SIG-M5 treated with dmso at 0.1 percent for 504 hours (cell line): ENCODE data around the gene CAP2.

Source experiments
- DNase-seq: peaks from one replicate; lab custom pipeline; 2025; ENCODE audit not compliant: unreplicated experiment; lab: John Stamatoyannopoulos, UW

CAP2 gene, protein sequence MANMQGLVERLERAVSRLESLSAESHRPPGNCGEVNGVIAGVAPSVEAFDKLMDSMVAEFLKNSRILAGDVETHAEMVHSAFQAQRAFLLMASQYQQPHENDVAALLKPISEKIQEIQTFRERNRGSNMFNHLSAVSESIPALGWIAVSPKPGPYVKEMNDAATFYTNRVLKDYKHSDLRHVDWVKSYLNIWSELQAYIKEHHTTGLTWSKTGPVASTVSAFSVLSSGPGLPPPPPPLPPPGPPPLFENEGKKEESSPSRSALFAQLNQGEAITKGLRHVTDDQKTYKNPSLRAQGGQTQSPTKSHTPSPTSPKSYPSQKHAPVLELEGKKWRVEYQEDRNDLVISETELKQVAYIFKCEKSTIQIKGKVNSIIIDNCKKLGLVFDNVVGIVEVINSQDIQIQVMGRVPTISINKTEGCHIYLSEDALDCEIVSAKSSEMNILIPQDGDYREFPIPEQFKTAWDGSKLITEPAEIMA

GRCh38 chr6:17392978-17393891 lies at the start of gene CAP2:
CAP2 (plus strand) TSS chr6:17393595; CDS start chr6:17421556, 27,961 bp downstream.
- no peak for DNase-seq

GRCh38 chr6:17347012-17347411 lies 46.4 kb upstream of the CAP2 start:
- no peak for DNase-seq

DNA sequence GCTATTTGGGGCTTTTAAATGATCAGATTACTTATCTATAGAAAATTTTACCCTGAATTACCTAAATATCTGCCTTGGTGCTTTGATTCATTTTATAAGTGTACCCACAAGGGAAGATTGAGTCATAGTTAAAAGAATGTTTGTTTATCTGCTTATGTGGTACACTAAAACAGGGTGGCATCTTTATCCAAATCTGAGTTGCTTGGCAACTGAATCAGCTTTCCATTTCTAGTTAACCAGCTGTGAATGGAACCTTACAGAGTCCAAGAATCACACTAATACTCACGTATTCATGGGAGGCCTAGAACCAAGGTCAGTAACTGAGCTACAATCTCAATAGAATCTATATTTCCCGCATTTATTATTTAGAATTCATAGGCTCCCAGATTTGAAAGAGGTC lies 44.0 kb upstream of the CAP2 start:
- no peak for DNase-seq

DNA sequence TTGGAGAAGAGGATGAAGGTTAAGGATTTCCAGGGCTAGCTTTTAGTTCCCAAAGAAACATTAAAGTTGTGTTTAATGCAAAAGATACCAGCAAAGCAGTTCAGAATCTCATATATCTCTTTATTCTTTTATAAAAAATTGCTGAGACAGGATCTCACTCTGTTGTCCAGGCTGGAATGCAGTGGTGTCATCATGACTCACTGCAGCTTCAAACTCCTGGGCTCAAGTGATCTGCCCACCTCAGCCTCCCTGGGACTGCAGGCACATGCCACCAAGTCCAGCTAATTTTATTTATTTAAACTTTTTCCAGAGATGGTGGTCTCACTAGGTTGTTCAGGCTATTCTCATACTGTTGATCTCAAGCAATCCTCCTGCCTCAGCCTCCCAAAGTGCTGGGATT lies 41.1 kb upstream of the CAP2 start:
- no peak for DNase-seq

- no peak for DNase-seq
Measured at GRCh38 chr6:17353440-17354175, 39.8 kb upstream of the CAP2 start.

DNA sequence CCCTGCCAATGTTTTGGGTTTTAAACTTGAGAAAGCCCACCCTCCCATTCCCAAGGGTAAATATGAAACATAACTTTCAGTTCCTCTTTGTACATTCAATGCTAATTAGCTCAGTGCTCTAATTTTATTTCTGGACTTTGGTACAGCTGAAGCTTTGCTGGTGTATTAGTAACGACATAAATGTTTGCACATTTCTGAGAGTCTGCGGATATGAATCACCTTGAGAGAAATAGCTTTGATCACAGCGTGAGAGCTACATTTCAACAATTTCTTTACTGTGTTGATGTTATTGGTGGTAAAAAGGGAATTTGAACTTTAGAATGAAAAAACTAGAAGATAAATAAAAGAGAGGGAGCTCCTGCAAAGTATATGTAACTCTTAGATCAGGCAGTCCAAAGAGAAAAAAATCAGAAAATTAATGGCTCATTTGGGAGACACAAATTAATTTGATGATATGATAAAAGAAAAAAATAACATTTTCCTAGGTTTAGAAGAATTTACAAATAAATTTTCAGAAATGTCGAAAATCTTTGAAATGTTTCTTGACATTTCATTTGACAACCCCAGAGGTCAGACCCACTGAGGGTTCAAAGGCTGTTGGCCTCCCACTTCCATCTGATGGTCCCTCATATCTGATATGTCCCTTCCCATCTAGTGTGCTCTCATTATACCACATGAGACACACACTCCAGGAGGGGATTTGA lies 38.5 kb upstream of the CAP2 start:
- no peak for DNase-seq

GRCh38 chr6:17355404-17355774 lies 38.0 kb upstream of the CAP2 start:
- no peak for DNase-seq

- DNase-seq = no peak
Measured at GRCh38 chr6:17358515-17358914, 34.9 kb upstream of the CAP2 start.

DNA sequence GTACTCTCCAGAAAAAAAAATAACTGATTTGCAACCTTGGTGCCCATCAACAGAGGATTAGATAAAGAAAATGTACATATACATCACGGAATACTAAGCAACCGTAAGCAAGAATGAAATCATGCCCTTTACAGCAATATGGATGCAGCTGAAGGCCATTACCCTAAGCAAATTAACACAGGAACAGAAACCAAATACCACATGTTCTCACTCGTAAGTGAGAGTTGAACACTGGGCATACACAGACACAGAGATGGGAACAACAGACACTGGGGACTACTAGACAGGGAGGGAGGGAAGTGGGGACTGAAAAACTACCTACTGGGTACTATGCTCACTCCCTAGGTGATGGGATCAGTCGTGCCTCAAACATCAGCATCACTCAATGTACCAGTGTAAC lies 32.8 kb upstream of the CAP2 start:
- no peak for DNase-seq

DNA sequence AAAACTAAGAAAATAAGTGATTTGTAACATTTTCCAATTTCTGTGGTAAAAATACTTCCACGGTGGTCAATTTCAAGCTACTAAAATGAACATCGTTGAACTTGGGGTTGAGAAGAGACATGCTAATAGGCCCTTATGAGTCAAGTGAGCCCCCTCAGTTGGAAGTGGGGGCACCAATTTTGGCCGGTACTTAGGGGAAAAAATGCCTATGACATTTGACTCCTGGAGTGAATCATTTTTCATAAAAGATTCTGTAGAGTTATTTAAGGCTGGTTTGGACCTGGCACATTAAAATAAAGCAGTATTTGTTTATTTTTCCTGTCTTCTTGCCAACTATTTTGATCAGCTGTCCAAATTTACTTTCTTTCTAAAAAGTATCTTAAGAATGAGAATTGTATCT lies 32.4 kb upstream of the CAP2 start:
- DNase-seq = no peak

DNA sequence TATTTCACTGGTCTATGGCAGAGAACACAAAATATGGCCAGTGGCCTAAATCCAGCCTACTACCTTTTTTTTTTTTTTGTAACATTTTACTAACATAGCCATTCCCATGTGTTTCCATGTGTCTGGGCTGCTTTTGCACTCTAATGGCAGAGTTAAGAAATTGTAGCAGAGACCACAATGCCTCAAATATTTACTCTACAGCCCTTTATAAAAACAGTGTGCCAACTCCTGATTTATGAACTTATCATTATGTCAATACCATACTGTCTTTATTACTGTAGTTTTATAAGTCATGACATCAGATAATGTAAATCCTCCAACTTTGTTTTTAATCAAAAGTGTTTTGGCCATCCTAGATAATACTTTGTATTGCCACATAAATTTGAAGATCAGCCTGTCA lies 27.4 kb upstream of the CAP2 start:
- DNase-seq = no peak

DNA sequence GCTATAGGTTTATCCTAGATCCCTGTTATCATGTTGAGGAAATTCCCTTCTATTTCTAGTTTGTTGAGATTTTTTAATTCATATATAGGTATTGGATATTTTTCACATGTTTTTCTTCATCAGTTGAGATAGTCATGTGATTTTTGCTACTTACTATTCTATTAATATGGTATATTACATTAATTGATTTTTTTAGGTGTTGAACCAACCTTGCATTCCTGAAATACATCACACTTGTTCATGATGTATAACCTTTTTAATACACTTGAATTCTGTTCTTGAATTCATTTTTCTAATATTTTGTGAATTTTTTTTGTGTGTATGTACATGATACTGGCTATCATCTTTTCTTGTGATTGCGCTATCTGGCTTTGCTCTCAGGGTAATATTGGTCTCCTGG lies 25.5 kb upstream of the CAP2 start:
- DNase-seq = no peak

DNA sequence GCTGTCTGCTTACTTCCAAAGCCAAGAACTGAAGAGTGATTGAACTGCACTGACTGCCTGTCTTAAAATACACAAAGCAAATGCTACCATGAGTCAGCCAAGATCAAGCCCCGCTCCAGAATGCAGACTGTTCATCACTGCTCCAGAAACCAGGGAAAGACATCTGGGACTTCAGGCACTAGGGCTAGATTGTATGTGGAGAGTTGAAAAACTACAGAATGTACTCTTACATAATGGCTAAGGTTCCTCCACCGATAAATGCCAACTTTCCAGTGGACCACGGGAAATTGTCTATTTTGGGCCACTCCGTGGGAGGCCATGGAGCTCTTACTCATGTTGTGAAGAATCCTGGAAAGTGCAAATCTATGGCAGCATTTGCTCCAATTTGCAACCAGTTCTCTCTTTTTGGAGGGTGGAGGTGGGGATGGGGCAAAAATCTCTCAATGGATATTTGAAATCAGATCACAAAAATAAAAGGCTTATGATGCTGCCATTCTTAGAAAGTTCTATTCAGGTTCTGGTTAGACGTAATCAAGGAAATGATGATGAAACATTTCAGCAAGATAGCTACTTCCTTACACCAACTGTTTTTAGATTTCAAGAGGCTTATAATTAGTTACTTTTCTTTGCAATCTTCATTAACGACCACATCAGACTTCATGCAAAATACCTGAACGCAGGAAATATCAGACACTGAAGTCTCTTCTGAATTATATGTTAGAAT lies 11.8 kb upstream of the CAP2 start:
- no peak for DNase-seq

GRCh38 chr6:17385660-17386059 lies 7.7 kb upstream of the CAP2 start:
- DNase-seq = no peak

DNA sequence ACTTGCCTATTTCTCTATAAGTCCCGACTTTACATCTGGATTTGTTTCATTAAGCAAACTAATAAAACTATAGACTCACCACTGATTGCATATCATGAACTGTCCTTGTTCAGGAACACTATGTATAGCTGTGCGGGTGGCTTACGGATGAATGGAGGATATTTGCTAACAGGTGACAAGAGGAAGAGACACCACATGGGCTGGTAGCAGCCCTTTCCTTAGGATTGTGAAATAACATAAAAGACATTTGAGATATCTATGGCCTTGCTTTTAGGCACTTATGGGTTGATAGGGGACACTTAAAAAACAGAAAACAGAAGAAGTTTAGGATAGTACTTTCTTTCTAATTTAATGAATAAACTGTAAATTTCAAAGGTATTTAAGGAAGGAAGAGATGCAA lies 5.0 kb upstream of the CAP2 start:
- DNase-seq = no peak

DNA sequence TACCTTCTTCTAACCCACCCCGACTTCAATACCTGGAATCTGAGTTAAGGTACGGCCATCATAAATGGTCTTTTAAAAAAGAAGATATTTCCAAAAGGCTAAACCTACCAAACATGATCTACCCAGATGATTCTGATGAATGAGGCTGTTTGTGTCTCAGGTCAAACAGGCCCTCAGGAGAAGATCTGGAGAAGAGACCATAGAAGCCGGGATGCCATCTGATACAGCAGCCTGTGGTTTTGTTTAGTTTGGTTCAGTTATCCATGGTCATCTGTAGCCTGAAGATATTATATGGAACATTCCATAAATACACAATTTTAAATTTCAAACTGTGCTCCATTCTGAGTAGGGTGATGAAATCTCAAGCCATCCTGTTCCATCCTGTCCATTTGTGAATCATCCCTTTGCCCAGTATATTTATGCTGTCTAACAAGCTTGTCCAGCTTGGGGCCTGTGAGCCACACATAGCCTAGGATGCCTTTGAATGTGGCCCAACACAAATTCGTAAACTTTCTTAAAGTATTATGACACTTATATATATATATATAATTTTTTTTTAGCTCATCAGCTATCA lies 4.0 kb upstream of the CAP2 start:
- DNase-seq = no peak

DNA sequence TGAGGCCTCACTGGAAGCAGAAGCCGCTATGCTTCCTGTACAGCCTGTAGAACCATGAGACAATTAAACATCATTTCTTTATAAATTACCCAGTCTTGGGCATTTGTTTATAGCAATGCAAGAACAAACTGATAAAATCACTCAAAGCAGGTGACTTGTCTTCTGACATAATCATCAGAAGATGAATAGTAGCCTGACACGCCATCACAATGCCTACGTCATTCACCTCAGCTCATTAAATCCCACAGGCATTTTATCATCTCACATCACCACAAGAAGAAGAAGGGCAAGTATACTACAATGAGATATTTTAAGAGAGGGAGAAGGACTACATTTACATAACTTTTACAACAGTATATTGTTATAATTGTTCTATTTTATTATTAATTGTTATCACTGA lies 3.1 kb upstream of the CAP2 start:
- DNase-seq = no peak

GRCh38 chr6:17391976-17392375 lies 1.4 kb upstream of the CAP2 start:
- DNase-seq = no peak

GRCh38 chr6:17393892-17394631 lies 667 bp downstream of the CAP2 start:
- peak; percentile 25 for DNase-seq
